Measurements from ENCODE around the gene PPP1R3D. TPM values are rescaled to one million over a fixed set of nuclear protein-coding genes. Genes with fewer than 3 reads are reported as not detected.

PPP1R3D gene
- total RNA-seq, 1 donor from 2014 or later = 0.30 TPM

DNA sequence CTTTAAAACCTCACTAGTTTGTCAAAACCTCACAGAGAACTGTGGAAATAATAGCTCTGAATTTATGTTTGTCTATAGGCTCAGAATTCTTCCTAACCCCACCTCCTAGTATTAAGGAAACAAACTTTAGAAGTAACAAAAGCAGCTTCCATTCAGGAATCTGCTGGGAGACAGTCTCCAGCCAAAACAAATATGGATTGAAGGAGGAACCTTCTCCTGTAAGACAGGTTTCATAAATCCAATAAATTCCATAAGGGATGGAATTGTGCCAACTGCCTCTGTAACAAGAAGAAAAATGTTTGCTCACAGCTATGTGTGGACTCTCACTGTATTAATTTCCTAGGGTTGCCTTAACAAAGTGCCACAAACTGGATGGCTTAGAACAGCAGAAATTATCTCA lies 14.2 kb downstream of the PPP1R3D start:
- no peaks in the 10 kb centered on the region for H3K79me2 ChIP-seq (ENCODE audit: low read depth)
- H3K9me3 ChIP-seq (ENCODE audit: low read depth) = no peaks in the 10 kb centered on the region
- no peak for DNase-seq (ENCODE audit: low spot score)
- H3K36me3 ChIP-seq = no peaks in the 10 kb centered on the region
- no peaks in the 10 kb centered on the region for H3K9me3 Mint-ChIP-seq
- no peaks in the 10 kb centered on the region for H4K20me1 ChIP-seq (ENCODE audit: low read depth)
- no peak overlapping the region for H3K27ac Mint-ChIP-seq
- H3K4me3 ChIP-seq = no peak overlapping the region
- no peak overlapping the region for H3K4me2 ChIP-seq
- H3K27me3 Mint-ChIP-seq (ENCODE audit: insufficient read depth, low read depth) = no peaks in the 10 kb centered on the region
- peaks cover 22% of the 10 kb centered on the region for H3K27me3 ChIP-seq
- peaks cover 14% of the 10 kb centered on the region for H3K4me1 Mint-ChIP-seq
- H3K36me3 Mint-ChIP-seq = no peaks in the 10 kb centered on the region
- TF ChIP-seq CTCF (IDR thresholded peaks at IDR 0.05) (no peak), EZH2phosphoT487 (IDR thresholded peaks at IDR 0.05) (no peak), EZH2 (IDR thresholded peaks at IDR 0.05) (no peak)
- H2AFZ ChIP-seq (replicated peaks) = no peak overlapping the region
- H3K9ac ChIP-seq = no peak overlapping the region
- H3K27ac ChIP-seq = no peak overlapping the region
- H3K4me1 ChIP-seq = no peaks in the 10 kb centered on the region
- no peak overlapping the region for H3K4me3 Mint-ChIP-seq
- H3F3A ChIP-seq (ENCODE audit: low read depth) = no peaks in the 10 kb centered on the region

DNA sequence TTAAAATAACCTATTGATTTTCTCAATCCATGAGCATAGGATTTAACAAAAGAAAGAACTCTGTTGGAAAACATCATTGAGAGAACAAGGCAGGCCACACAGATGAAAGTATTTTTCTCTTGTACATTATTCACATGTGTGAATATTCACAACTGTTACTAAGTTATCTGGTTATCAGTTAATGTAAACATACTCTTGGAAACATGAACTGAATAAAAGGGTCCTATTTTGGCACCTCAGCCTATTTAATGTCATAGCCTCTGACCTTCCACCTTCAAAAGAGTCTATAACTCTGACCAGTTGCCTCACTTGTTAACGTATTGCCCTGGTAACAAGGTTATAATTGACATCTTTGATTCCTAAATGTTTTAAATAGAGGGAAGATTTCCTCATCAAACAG lies 14.7 kb downstream of the PPP1R3D start:
- Histone ChIP-seq H3F3A (ENCODE audit: low read depth) (no peaks in the 10 kb centered on the region), H3K79me2 (ENCODE audit: low read depth) (no peaks in the 10 kb centered on the region), H2AFZ (replicated peaks) (no peak overlapping the region), H3K4me3 (no peak overlapping the region), H3K4me2 (no peak overlapping the region), H3K27me3 (peaks cover 22% of the 10 kb centered on the region), H3K27ac (no peak overlapping the region), H3K9me3 (ENCODE audit: low read depth) (no peaks in the 10 kb centered on the region), H3K36me3 (no peaks in the 10 kb centered on the region), H3K4me1 (no peaks in the 10 kb centered on the region), H3K9ac (no peak overlapping the region), H4K20me1 (ENCODE audit: low read depth) (no peaks in the 10 kb centered on the region)
- DNase-seq (ENCODE audit: low spot score) = no peak
- Mint-ChIP-seq H3K27ac (no peak overlapping the region), H3K4me1 (peaks cover 13% of the 10 kb centered on the region), H3K36me3 (no peaks in the 10 kb centered on the region), H3K27me3 (ENCODE audit: insufficient read depth, low read depth) (no peaks in the 10 kb centered on the region), H3K4me3 (no peak overlapping the region), H3K9me3 (no peaks in the 10 kb centered on the region)
- TF ChIP-seq CTCF (IDR thresholded peaks at IDR 0.05) (no peak), EZH2 (IDR thresholded peaks at IDR 0.05) (no peak), EZH2phosphoT487 (IDR thresholded peaks at IDR 0.05) (no peak)

GRCh38 chr20:59923514-59923913 lies 16.6 kb downstream of the PPP1R3D start:
- no peaks in the 10 kb centered on the region for H3K36me3 Mint-ChIP-seq
- no peak for DNase-seq (ENCODE audit: low spot score)
- Histone ChIP-seq H3K4me2 (no peak overlapping the region), H3K9ac (no peak overlapping the region), H3K4me3 (no peak overlapping the region), H3K79me2 (ENCODE audit: low read depth) (no peaks in the 10 kb centered on the region), H3K27ac (no peak overlapping the region), H3K9me3 (ENCODE audit: low read depth) (no peaks in the 10 kb centered on the region), H3K4me1 (no peaks in the 10 kb centered on the region), H4K20me1 (ENCODE audit: low read depth) (no peaks in the 10 kb centered on the region), H3K27me3 (peaks cover 22% of the 10 kb centered on the region), H3K36me3 (no peaks in the 10 kb centered on the region), H2AFZ (replicated peaks) (no peak overlapping the region), H3F3A (ENCODE audit: low read depth) (no peaks in the 10 kb centered on the region)
- TF ChIP-seq EZH2phosphoT487 (IDR thresholded peaks at IDR 0.05) = no peak
- no peak for TF ChIP-seq EZH2 (IDR thresholded peaks at IDR 0.05)
- no peak for TF ChIP-seq CTCF (IDR thresholded peaks at IDR 0.05)
- H3K9me3 Mint-ChIP-seq = no peaks in the 10 kb centered on the region
- H3K27me3 Mint-ChIP-seq (ENCODE audit: insufficient read depth, low read depth) = no peaks in the 10 kb centered on the region
- peaks cover 10% of the 10 kb centered on the region for H3K4me1 Mint-ChIP-seq
- H3K27ac Mint-ChIP-seq = no peak overlapping the region
- no peak overlapping the region for H3K4me3 Mint-ChIP-seq
